ENCODE measurements around the gene FMNL3. TPM values are rescaled to one million over a fixed set of nuclear protein-coding genes. Genes with fewer than 3 reads are reported as not detected.

FMNL3 gene
- total and polyA plus RNA-seq, 2 of the 13 experiments (the other 11 are each of a cell fraction or from before 2014, with no cell fraction given): 0.44 to 1.1 TPM

DNA sequence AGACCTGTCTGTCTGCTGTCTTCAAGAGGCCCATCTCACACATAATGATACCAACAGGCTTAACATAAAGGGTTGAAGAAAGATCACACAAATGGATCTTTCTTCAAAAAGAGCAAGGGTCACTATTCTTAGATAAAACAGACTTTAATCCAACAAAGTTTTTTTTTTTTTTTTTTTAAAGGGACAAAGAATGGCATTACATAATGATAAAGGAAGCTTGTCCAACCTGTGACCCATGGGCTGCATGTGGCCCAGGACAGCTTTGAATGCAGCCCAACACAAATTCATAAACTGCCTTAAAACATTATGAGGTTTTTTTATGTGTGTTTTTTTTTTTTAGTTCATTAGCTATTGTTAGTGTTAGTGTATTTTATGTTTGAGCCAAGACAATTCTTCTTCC lies 95.0 kb downstream of the FMNL3 start (continued):
- TF ChIP-seq SOX6 (IDR thresholded peaks at IDR 0.05) (no peak), SOX6 (CRISPR knock-in tag; IDR thresholded peaks at IDR 0.05) (peak; percentile 22; the same call in 1 of the 2 replicates), SOX13 (IDR thresholded peaks at IDR 0.05) (no peak), SOX13 (CRISPR knock-in tag; conservative IDR thresholded peaks at IDR 0.05 in 1 of 2, IDR thresholded peaks at IDR 0.05 in 1 of 2) (peak in 1 of 2 experiments; percentile 41; a peak in 1 of 4 replicates), CAMTA2 (CRISPR knock-in tag; IDR thresholded peaks at IDR 0.05; ENCODE audit: borderline replicate concordance) (no peak), CBX5 (CRISPR knock-in tag; IDR thresholded peaks at IDR 0.05; ENCODE audit: borderline replicate concordance) (no peak), SRSF4 (IDR thresholded peaks at IDR 0.05; ENCODE audit: low read depth, low read length, poor library complexity, severe bottlenecking) (no peak), TGIF2 (CRISPR knock-in tag; IDR thresholded peaks at IDR 0.05) (no peak), ZNF879 (CRISPR knock-in tag; IDR thresholded peaks at IDR 0.05) (no peak), ZZZ3 (CRISPR knock-in tag; IDR thresholded peaks at IDR 0.05; ENCODE audit: borderline replicate concordance) (no peak), ZSCAN22 (CRISPR knock-in tag; IDR thresholded peaks at IDR 0.05) (no peak), ZNF674 (CRISPR knock-in tag; IDR thresholded peaks at IDR 0.05; ENCODE audit: low read depth) (no peak), SIN3B (IDR thresholded peaks at IDR 0.05; ENCODE audit: low read length) (no peak), ZNF224 (CRISPR knock-in tag; IDR thresholded peaks at IDR 0.05) (no peak), BHLHE40 (IDR thresholded peaks at IDR 0.05; ENCODE audit: low read length) (no peak)
- TF ChIP-seq, protein P1, sequence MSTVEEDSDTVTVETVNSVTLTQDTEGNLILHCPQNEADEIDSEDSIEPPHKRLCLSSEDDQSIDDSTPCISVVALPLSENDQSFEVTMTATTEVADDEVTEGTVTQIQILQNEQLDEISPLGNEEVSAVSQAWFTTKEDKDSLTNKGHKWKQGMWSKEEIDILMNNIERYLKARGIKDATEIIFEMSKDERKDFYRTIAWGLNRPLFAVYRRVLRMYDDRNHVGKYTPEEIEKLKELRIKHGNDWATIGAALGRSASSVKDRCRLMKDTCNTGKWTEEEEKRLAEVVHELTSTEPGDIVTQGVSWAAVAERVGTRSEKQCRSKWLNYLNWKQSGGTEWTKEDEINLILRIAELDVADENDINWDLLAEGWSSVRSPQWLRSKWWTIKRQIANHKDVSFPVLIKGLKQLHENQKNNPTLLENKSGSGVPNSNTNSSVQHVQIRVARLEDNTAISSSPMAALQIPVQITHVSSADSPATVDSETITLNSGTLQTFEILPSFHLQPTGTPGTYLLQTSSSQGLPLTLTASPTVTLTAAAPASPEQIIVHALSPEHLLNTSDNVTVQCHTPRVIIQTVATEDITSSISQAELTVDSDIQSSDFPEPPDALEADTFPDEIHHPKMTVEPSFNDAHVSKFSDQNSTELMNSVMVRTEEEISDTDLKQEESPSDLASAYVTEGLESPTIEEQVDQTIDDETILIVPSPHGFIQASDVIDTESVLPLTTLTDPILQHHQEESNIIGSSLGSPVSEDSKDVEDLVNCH (CRISPR knock-in tag; IDR thresholded peaks at IDR 0.05): no peak
- TF ChIP-seq, protein P2, sequence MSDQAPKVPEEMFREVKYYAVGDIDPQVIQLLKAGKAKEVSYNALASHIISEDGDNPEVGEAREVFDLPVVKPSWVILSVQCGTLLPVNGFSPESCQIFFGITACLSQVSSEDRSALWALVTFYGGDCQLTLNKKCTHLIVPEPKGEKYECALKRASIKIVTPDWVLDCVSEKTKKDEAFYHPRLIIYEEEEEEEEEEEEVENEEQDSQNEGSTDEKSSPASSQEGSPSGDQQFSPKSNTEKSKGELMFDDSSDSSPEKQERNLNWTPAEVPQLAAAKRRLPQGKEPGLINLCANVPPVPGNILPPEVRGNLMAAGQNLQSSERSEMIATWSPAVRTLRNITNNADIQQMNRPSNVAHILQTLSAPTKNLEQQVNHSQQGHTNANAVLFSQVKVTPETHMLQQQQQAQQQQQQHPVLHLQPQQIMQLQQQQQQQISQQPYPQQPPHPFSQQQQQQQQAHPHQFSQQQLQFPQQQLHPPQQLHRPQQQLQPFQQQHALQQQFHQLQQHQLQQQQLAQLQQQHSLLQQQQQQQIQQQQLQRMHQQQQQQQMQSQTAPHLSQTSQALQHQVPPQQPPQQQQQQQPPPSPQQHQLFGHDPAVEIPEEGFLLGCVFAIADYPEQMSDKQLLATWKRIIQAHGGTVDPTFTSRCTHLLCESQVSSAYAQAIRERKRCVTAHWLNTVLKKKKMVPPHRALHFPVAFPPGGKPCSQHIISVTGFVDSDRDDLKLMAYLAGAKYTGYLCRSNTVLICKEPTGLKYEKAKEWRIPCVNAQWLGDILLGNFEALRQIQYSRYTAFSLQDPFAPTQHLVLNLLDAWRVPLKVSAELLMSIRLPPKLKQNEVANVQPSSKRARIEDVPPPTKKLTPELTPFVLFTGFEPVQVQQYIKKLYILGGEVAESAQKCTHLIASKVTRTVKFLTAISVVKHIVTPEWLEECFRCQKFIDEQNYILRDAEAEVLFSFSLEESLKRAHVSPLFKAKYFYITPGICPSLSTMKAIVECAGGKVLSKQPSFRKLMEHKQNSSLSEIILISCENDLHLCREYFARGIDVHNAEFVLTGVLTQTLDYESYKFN (CRISPR knock-in tag; conservative IDR thresholded peaks at IDR 0.05): no peak
- TF ChIP-seq, protein P3, sequence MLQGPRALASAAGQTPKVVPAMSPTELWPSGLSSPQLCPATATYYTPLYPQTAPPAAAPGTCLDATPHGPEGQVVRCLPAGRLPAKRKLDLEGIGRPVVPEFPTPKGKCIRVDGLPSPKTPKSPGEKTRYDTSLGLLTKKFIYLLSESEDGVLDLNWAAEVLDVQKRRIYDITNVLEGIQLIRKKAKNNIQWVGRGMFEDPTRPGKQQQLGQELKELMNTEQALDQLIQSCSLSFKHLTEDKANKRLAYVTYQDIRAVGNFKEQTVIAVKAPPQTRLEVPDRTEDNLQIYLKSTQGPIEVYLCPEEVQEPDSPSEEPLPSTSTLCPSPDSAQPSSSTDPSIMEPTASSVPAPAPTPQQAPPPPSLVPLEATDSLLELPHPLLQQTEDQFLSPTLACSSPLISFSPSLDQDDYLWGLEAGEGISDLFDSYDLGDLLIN (CRISPR knock-in tag; IDR thresholded peaks at IDR 0.05; ENCODE audit: borderline replicate concordance): no peak
- TF ChIP-seq, protein P4, sequence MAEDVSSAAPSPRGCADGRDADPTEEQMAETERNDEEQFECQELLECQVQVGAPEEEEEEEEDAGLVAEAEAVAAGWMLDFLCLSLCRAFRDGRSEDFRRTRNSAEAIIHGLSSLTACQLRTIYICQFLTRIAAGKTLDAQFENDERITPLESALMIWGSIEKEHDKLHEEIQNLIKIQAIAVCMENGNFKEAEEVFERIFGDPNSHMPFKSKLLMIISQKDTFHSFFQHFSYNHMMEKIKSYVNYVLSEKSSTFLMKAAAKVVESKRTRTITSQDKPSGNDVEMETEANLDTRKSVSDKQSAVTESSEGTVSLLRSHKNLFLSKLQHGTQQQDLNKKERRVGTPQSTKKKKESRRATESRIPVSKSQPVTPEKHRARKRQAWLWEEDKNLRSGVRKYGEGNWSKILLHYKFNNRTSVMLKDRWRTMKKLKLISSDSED (CRISPR knock-in tag; IDR thresholded peaks at IDR 0.05): no peak
- TF ChIP-seq, protein P5, sequence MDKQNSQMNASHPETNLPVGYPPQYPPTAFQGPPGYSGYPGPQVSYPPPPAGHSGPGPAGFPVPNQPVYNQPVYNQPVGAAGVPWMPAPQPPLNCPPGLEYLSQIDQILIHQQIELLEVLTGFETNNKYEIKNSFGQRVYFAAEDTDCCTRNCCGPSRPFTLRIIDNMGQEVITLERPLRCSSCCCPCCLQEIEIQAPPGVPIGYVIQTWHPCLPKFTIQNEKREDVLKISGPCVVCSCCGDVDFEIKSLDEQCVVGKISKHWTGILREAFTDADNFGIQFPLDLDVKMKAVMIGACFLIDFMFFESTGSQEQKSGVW (CRISPR knock-in tag; IDR thresholded peaks at IDR 0.05; ENCODE audit: borderline replicate concordance): no peak
- TF ChIP-seq, protein P6, sequence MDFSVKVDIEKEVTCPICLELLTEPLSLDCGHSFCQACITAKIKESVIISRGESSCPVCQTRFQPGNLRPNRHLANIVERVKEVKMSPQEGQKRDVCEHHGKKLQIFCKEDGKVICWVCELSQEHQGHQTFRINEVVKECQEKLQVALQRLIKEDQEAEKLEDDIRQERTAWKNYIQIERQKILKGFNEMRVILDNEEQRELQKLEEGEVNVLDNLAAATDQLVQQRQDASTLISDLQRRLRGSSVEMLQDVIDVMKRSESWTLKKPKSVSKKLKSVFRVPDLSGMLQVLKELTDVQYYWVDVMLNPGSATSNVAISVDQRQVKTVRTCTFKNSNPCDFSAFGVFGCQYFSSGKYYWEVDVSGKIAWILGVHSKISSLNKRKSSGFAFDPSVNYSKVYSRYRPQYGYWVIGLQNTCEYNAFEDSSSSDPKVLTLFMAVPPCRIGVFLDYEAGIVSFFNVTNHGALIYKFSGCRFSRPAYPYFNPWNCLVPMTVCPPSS (IDR thresholded peaks at IDR 0.05): no peak
